H1 (cell line): ENCODE data around the gene RGS16. TPM values are rescaled to one million over a fixed set of nuclear protein-coding genes. Genes with fewer than 3 reads are reported as not detected.

Experiments used
- CTCF ChIA-PET: fragments of 300-600 bp; sonication (Branson Sonifier 250); formaldehyde crosslinking; loops from one replicate; lab custom pipeline; 2021; ENCODE audit not compliant: partially characterized antibody; lab: Charles Lee
- POLR2A ChIA-PET: fragments of 300-600 bp; sonication (Branson Sonifier 250); formaldehyde crosslinking; loops from one replicate; lab custom pipeline; 2021; ENCODE audit warnings: inconsistent platforms; ENCODE audit not compliant: partially characterized antibody; lab: Charles Lee
- DNase-seq, 2 experiments: peaks; one replicate each; pipeline versions ENCODE4 v3.0.0 to v3.0.0-alpha.2; 2010 to 2022; ENCODE audit warnings: low spot score in 2 of 2, low read depth in 1 of 2, mixed read lengths in 1 of 2
- FAIRE-seq: peaks from 2 replicates; lab custom pipeline; 2011; peaks lifted over from hg19 to GRCh38; lab: Jason Lieb, UNC
- H2AFZ ChIP-seq: 2 replicates; pipeline ENCODE4 v1.8.1; 2012; ENCODE audit warnings: low read length, inconsistent platforms
- H2AK5ac ChIP-seq: 2 replicates; pipeline ENCODE4 v1.6.1; 2013; ENCODE audit warnings: low read depth, low read length
- H2BK120ac ChIP-seq: replicated peaks from 2 replicates; pipeline ENCODE3; 2013; ENCODE audit warnings: low read depth, low read length, inconsistent platforms
- H2BK12ac ChIP-seq: 2 replicates; pipeline ENCODE4 v1.6.1; 2013; ENCODE audit warnings: low read depth, low read length
- H2BK15ac ChIP-seq: 2 replicates; pipeline ENCODE4 v1.6.1; 2013; ENCODE audit warnings: low read length
- H2BK20ac ChIP-seq: 2 replicates; pipeline ENCODE4 v1.6.1; 2013; ENCODE audit warnings: low read length
- H2BK5ac ChIP-seq: 2 replicates; pipeline ENCODE4 v1.6.1; 2013; ENCODE audit warnings: low read depth, low read length
- H3K14ac ChIP-seq: 2 replicates; pipeline ENCODE4 v1.6.1; 2013; ENCODE audit warnings: inconsistent platforms; ENCODE audit not compliant: insufficient read length
- H3K18ac ChIP-seq: 2 replicates; pipeline ENCODE4 v1.6.1; 2013; ENCODE audit warnings: low read length; ENCODE audit errors: extremely low read depth
- H3K23ac ChIP-seq: 2 replicates; pipeline ENCODE4 v1.6.1; 2013; ENCODE audit warnings: inconsistent platforms; ENCODE audit not compliant: insufficient read length
- H3K23me2 ChIP-seq: 2 replicates; pipeline ENCODE4 v1.6.1; 2013; ENCODE audit warnings: low read depth, low read length
- H3K27ac ChIP-seq: 2 replicates; pipeline ENCODE4 v1.6.1; 2011; ENCODE audit warnings: low read depth, low read length, inconsistent platforms
- H3K27me3 ChIP-seq, 4 experiments: replicated peaks in 1 of 4; 1 replicate in 1 of 4; 2 replicates in 3 of 4; pipeline versions ENCODE4 v1.6.1 to v1.8.1; 2011 to 2013; ENCODE audit warnings: low read length in 3 of 4, mild to moderate bottlenecking in 3 of 4, inconsistent platforms in 2 of 4, mixed read lengths in 2 of 4, moderate library complexity in 1 of 4; ENCODE audit not compliant: control insufficient read depth in 3 of 4, insufficient read depth in 3 of 4; ENCODE audit errors: extremely low read depth in 1 of 4
- H3K36me3 ChIP-seq, 4 experiments: 2 replicates each; pipeline versions ENCODE4 v1.6.1 to v1.8.1; 2011 to 2013; ENCODE audit warnings: mild to moderate bottlenecking in 4 of 4, low read length in 3 of 4, moderate library complexity in 2 of 4, control low read depth in 1 of 4, inconsistent platforms in 1 of 4; ENCODE audit not compliant: insufficient read depth in 4 of 4, control insufficient read depth in 2 of 4
- H3K4ac ChIP-seq: replicated peaks from 2 replicates; pipeline ENCODE3; 2013; ENCODE audit warnings: low read length, low read depth, mixed read lengths, inconsistent platforms; ENCODE audit not compliant: insufficient read length
- H3K4me1 ChIP-seq, 4 experiments: replicated peaks in 1 of 4; 1 replicate in 1 of 4; 2 replicates in 3 of 4; pipeline versions ENCODE4 v1.6.1 to v1.8.1; 2011 to 2013; ENCODE audit warnings: low read length in 3 of 4, inconsistent platforms in 2 of 4, mixed read lengths in 1 of 4; ENCODE audit not compliant: insufficient read depth in 4 of 4, control insufficient read depth in 3 of 4
- H3K4me2 ChIP-seq, 2 experiments: 2 replicates each; pipeline versions ENCODE4 v1.6.1 to v1.8.1; 2011 to 2013; ENCODE audit warnings: low read depth in 2 of 2, low read length in 2 of 2, control low read depth in 1 of 2, inconsistent platforms in 1 of 2, mild to moderate bottlenecking in 1 of 2; ENCODE audit not compliant: insufficient read depth in 1 of 2
- H3K4me3 ChIP-seq, 4 experiments: fragments of 200-600, 300-600 bp in 1 of 4; sonication (generic), shearing (Covaris generic), sonication (Bioruptor Twin) in 1 of 4; 2 replicates each; pipeline versions ENCODE4 v1.5.1 to v1.8.1; 2011 to 2016; ENCODE audit warnings: low read length in 4 of 4, low read depth in 3 of 4, control low read depth in 2 of 4, inconsistent platforms in 2 of 4, mild to moderate bottlenecking in 2 of 4, mixed read lengths in 1 of 4, moderate library complexity in 1 of 4; ENCODE audit not compliant: insufficient read depth in 2 of 4; ENCODE audit errors: extremely low read depth in 1 of 4
- H3K56ac ChIP-seq: replicated peaks from 2 replicates; pipeline ENCODE3; 2013; ENCODE audit warnings: low read depth, mild to moderate bottlenecking, mixed read lengths, low read length, inconsistent platforms; ENCODE audit not compliant: insufficient read length
- H3K79me1 ChIP-seq: 2 replicates; pipeline ENCODE4 v1.6.1; 2013; ENCODE audit warnings: low read depth, low read length, control low read depth
- H3K79me2 ChIP-seq, 2 experiments: 2 replicates each; pipeline versions ENCODE4 v1.6.1 to v1.8.1; 2012 to 2013; ENCODE audit warnings: low read length in 2 of 2, mild to moderate bottlenecking in 2 of 2, inconsistent platforms in 1 of 2; ENCODE audit not compliant: insufficient read depth in 2 of 2, control insufficient read depth in 1 of 2
- H3K9ac ChIP-seq, 4 experiments: replicated peaks in 1 of 4; 1 replicate in 1 of 4; 2 replicates in 3 of 4; pipeline versions ENCODE4 v1.6.1 to v1.8.1; 2011 to 2013; ENCODE audit warnings: low read depth in 3 of 4, low read length in 3 of 4, control low read depth in 2 of 4, mild to moderate bottlenecking in 2 of 4, moderate library complexity in 2 of 4, inconsistent platforms in 1 of 4; ENCODE audit errors: extremely low read depth in 1 of 4
- H3K9me3 ChIP-seq, 2 experiments: 2 replicates each; pipeline versions ENCODE4 v1.6.1 to v1.8.1; 2012 to 2013; ENCODE audit warnings: mild to moderate bottlenecking in 2 of 2, moderate library complexity in 2 of 2, control low read depth in 1 of 2, inconsistent platforms in 1 of 2, low read depth in 1 of 2, low read length in 1 of 2, mixed read lengths in 1 of 2; ENCODE audit not compliant: insufficient read depth in 2 of 2
- H4K20me1 ChIP-seq, 2 experiments: replicated peaks in 1 of 2; 2 replicates each; pipeline versions ENCODE3 to v1.8.1; 2011 to 2013; ENCODE audit warnings: inconsistent platforms in 2 of 2, low read length in 2 of 2, mild to moderate bottlenecking in 1 of 2; ENCODE audit not compliant: insufficient read depth in 2 of 2, control insufficient read depth in 1 of 2
- H4K5ac ChIP-seq: 2 replicates; pipeline ENCODE4 v1.6.1; 2013; ENCODE audit warnings: low read length, low read depth, mixed read lengths, inconsistent platforms; ENCODE audit not compliant: insufficient read length
- H4K8ac ChIP-seq: 2 replicates; pipeline ENCODE4 v1.8.0; 2013; ENCODE audit warnings: mild to moderate bottlenecking, moderate library complexity, low read length, inconsistent platforms; ENCODE audit not compliant: insufficient read depth; ENCODE audit errors: extremely low read depth
- H4K91ac ChIP-seq: replicated peaks from 2 replicates; pipeline ENCODE3; 2013; ENCODE audit warnings: low read length, mixed read lengths, inconsistent platforms; ENCODE audit not compliant: insufficient read length
- ATF2 ChIP-seq: IDR thresholded peaks from 2 replicates; pipeline ENCODE4 v1.6.1; 2012; ENCODE audit warnings: low read length, inconsistent platforms
- BACH1 ChIP-seq: IDR thresholded peaks from 2 replicates; pipeline ENCODE4 v1.6.1; 2012; ENCODE audit warnings: low read length, improper control_type of control experiment
- CBX8 ChIP-seq: fragments of 300-800, 300-1000 bp; sonication (generic); IDR thresholded peaks from 2 replicates; pipeline ENCODE4 v1.7.1; 2016; ENCODE audit warnings: low read depth, low read length, borderline replicate concordance
- CHD1 ChIP-seq: IDR thresholded peaks from 2 replicates; pipeline ENCODE4 v1.6.1; 2012; ENCODE audit warnings: low read depth, low read length, improper control_type of control experiment
- EZH2 ChIP-seq: fragments of 200-600 bp; sonication (generic); IDR thresholded peaks from 2 replicates; pipeline ENCODE4 v1.7.1; 2012; ENCODE audit warnings: low read depth, mild to moderate bottlenecking, moderate library complexity, low read length, inconsistent platforms; ENCODE audit not compliant: severe bottlenecking
- HDAC6 ChIP-seq: IDR thresholded peaks from one replicate; pipeline ENCODE4 v1.7.1; 2012; ENCODE audit warnings: low read depth, mild to moderate bottlenecking, inconsistent platforms, low read length, moderate library complexity
- JUND ChIP-seq: IDR thresholded peaks from 2 replicates; pipeline ENCODE4 v1.6.1; 2011; ENCODE audit warnings: mild to moderate bottlenecking, improper control_type of control experiment, low read length
- RFX5 ChIP-seq: IDR thresholded peaks from 2 replicates; pipeline ENCODE4 v1.6.1; 2011; ENCODE audit warnings: low read depth, low read length, improper control_type of control experiment, borderline replicate concordance
- RNF2 ChIP-seq: fragments of 200-900, 300-1000 bp; sonication (generic); IDR thresholded peaks from 2 replicates; pipeline ENCODE4 v1.7.1; 2016; ENCODE audit warnings: borderline replicate concordance, low read depth, mild to moderate bottlenecking, antibody characterized with exemption, low read length; ENCODE audit not compliant: poor library complexity, severe bottlenecking; ENCODE audit errors: missing control alignments
- SRF ChIP-seq: IDR thresholded peaks from 2 replicates; pipeline ENCODE4 v1.6.1; 2011; ENCODE audit warnings: mild to moderate bottlenecking, low read depth, low read length, moderate library complexity
- WGBS, 2 experiments: shearing (Covaris generic) in 1 of 2; methylation state at CpG; one replicate each; pipeline versions ENCODE4 v1.1.6 to v1.1.7; 2013 to 2015; ENCODE audit warnings: low lambda C conversion rate in 2 of 2, mixed read lengths in 2 of 2, inconsistent platforms in 1 of 2, low coverage in 1 of 2, missing lambda C conversion rate in 1 of 2; ENCODE audit not compliant: insufficient replicate concordance in 2 of 2, insufficient coverage in 1 of 2, insufficient read length in 1 of 2; ENCODE audit errors: extremely low coverage in 1 of 2, missing lambda C conversion rate in 1 of 2; 5-methylcytosine and 5-hydroxymethylcytosine counted together
- polyA plus RNA-seq, 7 experiments: library from polyadenylated mRNA; depleted of rRNA in 3 of 7; stranded (reverse) in 5 of 7; unstranded in 2 of 7; fragments of >200 nt in 5 of 7; fragments of 200-250 nt in 2 of 7; gene quantifications; 1 replicate in 5 of 7; 2 replicates in 1 of 7; 4 replicates in 1 of 7; pipeline versions ENCODE4 v1.2.1 to v1.2.3, GENCODE V29; 2011 to 2013; ENCODE audit warnings: missing spikeins in 2 of 7, mixed read lengths in 2 of 7
- total RNA-seq: library from RNA; stranded (reverse); fragmentation: NEBNext Ultra II Directional; extraction: Animal tissue kit (Norgen Biotek cat#: 25700); gene quantifications from 2 replicates; pipeline ENCODE4 v1.2.1, GENCODE V29; 2021
- TF ChIP-seq, protein P1 (sequence below): IDR thresholded peaks from 2 replicates; pipeline ENCODE4 v1.6.1; 2012; ENCODE audit warnings: inconsistent platforms

The RGS16 gene
- total and polyA plus RNA-seq, 2 of the 8 experiments (the other 6 are each of a cell fraction or from before 2014, with no cell fraction given): 5.7 to 9.8 TPM

DNA sequence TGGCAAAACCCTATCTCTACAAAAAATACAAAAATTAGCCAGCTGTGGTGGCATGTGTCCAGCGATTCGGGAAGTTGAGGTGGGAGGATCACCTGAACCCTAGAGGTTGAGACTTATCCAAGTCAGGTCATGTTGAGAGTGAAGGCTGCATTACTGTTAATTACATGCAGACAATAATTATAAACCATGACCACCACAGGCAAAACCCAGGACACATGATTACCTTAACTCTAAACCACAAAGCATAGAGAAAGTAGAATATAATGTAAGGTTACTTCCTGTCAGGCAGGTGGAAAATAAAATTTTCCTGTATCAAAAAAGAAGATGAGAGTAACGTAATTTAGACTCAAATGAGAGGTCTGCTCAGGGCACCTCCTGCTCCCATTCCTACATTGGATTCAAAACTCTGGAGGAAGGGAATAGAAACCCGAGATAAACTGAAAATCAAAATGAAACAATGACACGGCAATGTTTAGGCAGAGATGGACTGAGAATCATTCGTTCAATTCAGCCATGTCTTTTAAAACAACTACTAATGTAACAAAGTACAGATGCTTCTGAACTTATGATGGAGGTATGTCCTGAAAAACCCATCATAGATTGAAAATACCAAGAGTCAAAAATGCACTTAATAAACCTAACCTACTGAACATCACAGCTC, 46.6 kb upstream of the RGS16 start:
- CTCF ChIA-PET: interaction anchor here (0.9 to 2.3 kb wide), 2 partner anchors 52 to 61 kb away, joined by 3 to 8 read pairs; no protein-coding TSS in a partner anchor
- no peaks in the 10 kb centered on the region for H3K79me2 ChIP-seq
- no peak overlapping the region for H2BK20ac ChIP-seq
- H2BK120ac ChIP-seq: no peak overlapping the region
- no peaks in the 10 kb centered on the region; a peak in 1 of 7 replicates for H3K27me3 ChIP-seq
- POLR2A ChIA-PET: no interaction called here
- no peak overlapping the region for H2AFZ ChIP-seq
- DNase-seq: no peak
- no peak overlapping the region for H3K14ac ChIP-seq
- no peak overlapping the region for H3K23ac ChIP-seq
- H4K8ac ChIP-seq: no peak overlapping the region
- no peak overlapping the region for H3K4me2 ChIP-seq
- no peak overlapping the region for H3K56ac ChIP-seq
- no peak overlapping the region for H2BK5ac ChIP-seq
- H3K9me3 ChIP-seq: no peaks in the 10 kb centered on the region
- H4K20me1 ChIP-seq: no peaks in the 10 kb centered on the region
- H3K27ac ChIP-seq: no peak overlapping the region
- H4K91ac ChIP-seq: no peak overlapping the region
- H3K4me1 ChIP-seq: no peaks in the 10 kb centered on the region
- no peak for FAIRE-seq
- H3K36me3 ChIP-seq: no peaks in the 10 kb centered on the region
- H4K5ac ChIP-seq: no peak overlapping the region
- no peak overlapping the region for H2BK15ac ChIP-seq
- H3K4me3 ChIP-seq: no peak overlapping the region
- 88% methylated on average over 6 of the region's 6 CpGs; no CpG with 5 or more reads in 1 of the 2 experiments for WGBS, 2 experiments
- no peak overlapping the region for H3K9ac ChIP-seq
- no peaks in the 10 kb centered on the region for H3K79me1 ChIP-seq
- H3K23me2 ChIP-seq: no peaks in the 10 kb centered on the region
- no peak overlapping the region for H3K4ac ChIP-seq
- no peak overlapping the region for H2BK12ac ChIP-seq
- H3K18ac ChIP-seq: no peak overlapping the region
- no peak overlapping the region for H2AK5ac ChIP-seq
- TF ChIP-seq CHD1 (no peak), SRF (no peak), HDAC6 (no peak), CBX8 (no peak), BACH1 (no peak), EZH2 (no peak), RNF2 (no peak), RFX5 (no peak), JUND (no peak), ATF2 (no peak)
- TF ChIP-seq, protein P1, sequence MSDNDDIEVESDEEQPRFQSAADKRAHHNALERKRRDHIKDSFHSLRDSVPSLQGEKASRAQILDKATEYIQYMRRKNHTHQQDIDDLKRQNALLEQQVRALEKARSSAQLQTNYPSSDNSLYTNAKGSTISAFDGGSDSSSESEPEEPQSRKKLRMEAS: no peak
- TF ChIP-seq, all 59 proteins: peak for 0
